H1 (cell line): Measurements from ENCODE around the gene ANP32B. TPM values are rescaled to one million over a fixed set of nuclear protein-coding genes. Genes with fewer than 3 reads are reported as not detected.

ENCODE experiments used
- JUND ChIP-seq: IDR thresholded peaks from 2 replicates; pipeline ENCODE4 v1.6.1; 2011; ENCODE audit warnings: mild to moderate bottlenecking, improper control_type of control experiment, low read length
- SIX5 ChIP-seq: IDR thresholded peaks from 2 replicates; pipeline ENCODE4 v1.6.1; 2011; ENCODE audit warnings: mild to moderate bottlenecking, low read depth, low read length
- polyA plus RNA-seq, 7 experiments: library from polyadenylated mRNA; depleted of rRNA in 3 of 7; stranded (reverse) in 5 of 7; unstranded in 2 of 7; fragments of >200 nt in 5 of 7; fragments of 200-250 nt in 2 of 7; gene quantifications; 1 replicate in 5 of 7; 2 replicates in 1 of 7; 4 replicates in 1 of 7; pipeline versions ENCODE4 v1.2.1 to v1.2.3, GENCODE V29; 2011 to 2013; ENCODE audit warnings: missing spikeins in 2 of 7, mixed read lengths in 2 of 7
- total RNA-seq: library from RNA; stranded (reverse); fragmentation: NEBNext Ultra II Directional; extraction: Animal tissue kit (Norgen Biotek cat#: 25700); gene quantifications from 2 replicates; pipeline ENCODE4 v1.2.1, GENCODE V29; 2021
- TF ChIP-seq, protein P1 (sequence below): IDR thresholded peaks from 2 replicates; pipeline ENCODE4 v1.6.1; 2011; ENCODE audit warnings: low read length, improper control_type of control experiment

The ANP32B gene
- total and polyA plus RNA-seq, 2 of the 8 experiments (the other 6 are each of a cell fraction or from before 2014, with no cell fraction given), result 7.6 to 88.1 TPM

DNA sequence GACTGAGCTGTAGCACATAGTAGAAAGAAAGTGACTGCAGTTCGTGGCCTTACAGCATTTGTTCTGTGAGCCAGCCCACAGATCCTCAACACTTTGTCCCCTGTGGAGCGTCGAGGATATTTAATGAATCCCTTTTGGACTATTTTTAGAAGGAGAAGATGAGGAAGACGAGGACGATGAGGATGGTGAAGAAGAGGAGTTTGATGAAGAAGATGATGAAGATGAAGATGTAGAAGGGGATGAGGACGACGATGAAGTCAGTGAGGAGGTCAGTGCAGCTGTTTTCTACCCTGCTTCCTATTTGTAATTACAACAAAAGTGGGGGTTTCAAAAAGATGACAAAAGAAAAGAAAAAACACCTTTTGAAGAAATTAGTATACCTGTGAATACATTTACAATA is 28.0 kb downstream of the ANP32B start (continued):
- TF ChIP-seq, protein P1, sequence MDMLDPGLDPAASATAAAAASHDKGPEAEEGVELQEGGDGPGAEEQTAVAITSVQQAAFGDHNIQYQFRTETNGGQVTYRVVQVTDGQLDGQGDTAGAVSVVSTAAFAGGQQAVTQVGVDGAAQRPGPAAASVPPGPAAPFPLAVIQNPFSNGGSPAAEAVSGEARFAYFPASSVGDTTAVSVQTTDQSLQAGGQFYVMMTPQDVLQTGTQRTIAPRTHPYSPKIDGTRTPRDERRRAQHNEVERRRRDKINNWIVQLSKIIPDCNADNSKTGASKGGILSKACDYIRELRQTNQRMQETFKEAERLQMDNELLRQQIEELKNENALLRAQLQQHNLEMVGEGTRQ, result no peak
- TF ChIP-seq JUND (no peak), SIX5 (no peak)
